ENCODE results near the gene GFM2. TPM values are rescaled to one million over a fixed set of nuclear protein-coding genes. Genes with fewer than 3 reads are reported as not detected.

Gene GFM2
- total RNA-seq, 1 experiment from 2014 or later, result 22.5 TPM

- DNase-seq (ENCODE audit: low read depth, low spot score) (no peak), ATAC-seq (no peak)
- Histone ChIP-seq H3K4me3 (ENCODE audit: low read depth in 2 of 2, low read length in 2 of 2) (no peak overlapping the region), H3K27ac (ENCODE audit: low read length) (no peak overlapping the region), H3K36me3 (ENCODE audit: control insufficient read depth, insufficient read depth, low read length) (peaks cover 49% of the 10 kb centered on the region), H3K27me3 (ENCODE audit: control insufficient read depth, insufficient read depth, low read length) (no peaks in the 10 kb centered on the region), H3K4me1 (ENCODE audit: control insufficient read depth, insufficient read depth, low read length) (peaks cover 6% of the 10 kb centered on the region; the same call in 1 of the 2 replicates), H3K9me3 (ENCODE audit: control insufficient read depth, insufficient read depth, low read depth, low read length) (no peaks in the 10 kb centered on the region)
- CTCF ChIA-PET, result interaction anchor here (0.6 kb wide), 1 partner anchor 45 kb away, joined by 3 read pairs; no protein-coding TSS in a partner anchor
- intact Hi-C loops (cut with micrococcal nuclease; ENCODE audit: unreplicated experiment), result no loop called here
- POLR2A ChIA-PET, result interaction anchor here (0.6 kb wide), 1 partner anchor 134 kb away, joined by 3 read pairs; no protein-coding TSS in a partner anchor
- BruUV-seq (replicated peaks), result no TSS peak
- TF ChIP-seq REST (IDR thresholded peaks at IDR 0.05; ENCODE audit: insufficient read depth in 1 of 2, low read depth in 2 of 2, low read length in 1 of 2) (no peak), TCF7L2 (IDR thresholded peaks at IDR 0.05; ENCODE audit: low read depth, low read length) (no peak), CTCF (IDR thresholded peaks at IDR 0.05) (no peak), POLR2AphosphoS5 (IDR thresholded peaks at IDR 0.05; ENCODE audit: low read depth, low read length) (no peak), SIN3A (IDR thresholded peaks at IDR 0.05; ENCODE audit: borderline replicate concordance, insufficient read depth, low read depth, low read length) (no peak)
- in situ Hi-C loops (cut with HindIII; ENCODE audit: low pct_unique_long_range_greater_than_20kb, low sequenced_read_pairs), result no loop called here
Measured at GRCh38 chr5:74772359-74772758, 5.4 kb upstream of the GFM2 start.

- H3K9me3 ChIP-seq (ENCODE audit: control insufficient read depth, insufficient read depth, low read depth, low read length), result no peaks in the 10 kb centered on the region
- peaks cover 22% of the 10 kb centered on the region for H3K4me1 ChIP-seq (ENCODE audit: control insufficient read depth, insufficient read depth, low read length)
- TF ChIP-seq TCF7L2 (IDR thresholded peaks at IDR 0.05; ENCODE audit: low read depth, low read length) (no peak), POLR2AphosphoS5 (IDR thresholded peaks at IDR 0.05; ENCODE audit: low read depth, low read length) (no peak), SIN3A (IDR thresholded peaks at IDR 0.05; ENCODE audit: borderline replicate concordance, insufficient read depth, low read depth, low read length) (no peak), REST (IDR thresholded peaks at IDR 0.05; ENCODE audit: insufficient read depth in 1 of 2, low read depth in 2 of 2, low read length in 1 of 2) (no peak), CTCF (IDR thresholded peaks at IDR 0.05) (no peak)
- H3K36me3 ChIP-seq (ENCODE audit: control insufficient read depth, insufficient read depth, low read length), result peaks cover 32% of the 10 kb centered on the region
- intact Hi-C loops (cut with micrococcal nuclease; ENCODE audit: unreplicated experiment) (loop anchor here (10.0 kb wide), 1 partner anchor 147 kb away; no protein-coding TSS in a partner anchor), in situ Hi-C loops (cut with HindIII; ENCODE audit: low pct_unique_long_range_greater_than_20kb, low sequenced_read_pairs) (no loop called here)
- ChIA-PET CTCF (no interaction called here), POLR2A (no interaction called here)
- H3K4me3 ChIP-seq (ENCODE audit: low read depth in 2 of 2, low read length in 2 of 2), result peak overlapping the region; percentile 99 to 100
- ATAC-seq, result peak; percentile 55
- BruUV-seq (replicated peaks), result TSS peak; percentile 86
- H3K27me3 ChIP-seq (ENCODE audit: control insufficient read depth, insufficient read depth, low read length), result no peaks in the 10 kb centered on the region
- peak overlapping the region; percentile 98 for H3K27ac ChIP-seq (ENCODE audit: low read length)
- no peak for DNase-seq (ENCODE audit: low read depth, low spot score)
Measured at GRCh38 chr5:74767579-74767913, 629 bp upstream of the GFM2 start.

Data from Panc1 (cell line).